Parathyroid adenoma (tissue), 2 donors: Measurements from ENCODE around the gene CACNA1I.

Experiments used
- H2AFZ ChIP-seq: fragments of 300-600 bp; sonication (generic); one replicate; pipeline ENCODE4 v1.7.0; 2017; ENCODE audit warnings: antibody characterized with exemption, mild to moderate bottlenecking
- H3K27ac ChIP-seq: fragments of 300-600 bp; sonication (generic); one replicate; pipeline ENCODE4 v1.7.0; 2017
- H3K27me3 ChIP-seq: fragments of 300-600 bp; sonication (generic); one replicate; pipeline ENCODE4 v1.7.0; 2017; ENCODE audit warnings: low read length; ENCODE audit not compliant: control insufficient read depth, insufficient read depth
- H3K36me3 ChIP-seq: fragments of 300-600 bp; sonication (generic); one replicate; pipeline ENCODE4 v1.7.0; 2017; ENCODE audit warnings: low read length; ENCODE audit not compliant: control insufficient read depth, insufficient read depth
- H3K4me1 ChIP-seq: fragments of 300-600 bp; sonication (generic); one replicate; pipeline ENCODE4 v1.7.0; 2017; ENCODE audit warnings: control low read depth
- H3K4me2 ChIP-seq: fragments of 300-600 bp; sonication (generic); one replicate; pipeline ENCODE4 v1.7.0; 2017; ENCODE audit warnings: low read length
- H3K4me3 ChIP-seq: fragments of 300-600 bp; sonication (generic); one replicate; pipeline ENCODE4 v1.7.0; 2017; ENCODE audit warnings: low read depth, low read length
- H3K79me2 ChIP-seq: fragments of 300-600 bp; sonication (generic); one replicate; pipeline ENCODE4 v1.7.0; 2017; ENCODE audit warnings: control low read depth
- H3K9ac ChIP-seq: fragments of 300-600 bp; sonication (generic); one replicate; pipeline ENCODE4 v1.7.0; 2017; ENCODE audit warnings: mild to moderate bottlenecking
- H3K9me3 ChIP-seq: fragments of 300-600 bp; sonication (generic); one replicate; pipeline ENCODE4 v1.7.0; 2017; ENCODE audit warnings: low read length; ENCODE audit not compliant: control insufficient read depth
- CTCF ChIP-seq: fragments of 300-600 bp; sonication (generic); IDR thresholded peaks from one replicate; pipeline ENCODE4 v1.7.0; 2017; ENCODE audit warnings: antibody characterized with exemption, mild to moderate bottlenecking
- donor health status: primary hyperparathyroidism.

The CACNA1I gene

GRCh38 chr22:39725351-39726035 lies 154.9 kb downstream of the CACNA1I start:
- Histone ChIP-seq H3K27ac (no peak overlapping the region), H3K9ac (no peak overlapping the region), H3K4me3 (no peak overlapping the region), H3K27me3 (no peaks in the 10 kb centered on the region), H3K36me3 (no peaks in the 10 kb centered on the region), H3K79me2 (no peaks in the 10 kb centered on the region), H3K4me1 (no peaks in the 10 kb centered on the region), H3K9me3 (no peaks in the 10 kb centered on the region), H2AFZ (no peak overlapping the region), H3K4me2 (no peak overlapping the region)
- TF ChIP-seq CTCF, result no peak

GRCh38 chr22:39727541-39727940 lies 157.0 kb downstream of the CACNA1I start:
- H3K9ac ChIP-seq, result no peak overlapping the region
- no peak overlapping the region for H3K4me3 ChIP-seq
- H2AFZ ChIP-seq, result no peak overlapping the region
- H3K36me3 ChIP-seq, result no peaks in the 10 kb centered on the region
- no peak for TF ChIP-seq CTCF
- H3K9me3 ChIP-seq, result no peaks in the 10 kb centered on the region
- no peak overlapping the region for H3K27ac ChIP-seq
- no peaks in the 10 kb centered on the region for H3K79me2 ChIP-seq
- H3K27me3 ChIP-seq, result no peaks in the 10 kb centered on the region
- H3K4me2 ChIP-seq, result no peak overlapping the region
- no peaks in the 10 kb centered on the region for H3K4me1 ChIP-seq

DNA sequence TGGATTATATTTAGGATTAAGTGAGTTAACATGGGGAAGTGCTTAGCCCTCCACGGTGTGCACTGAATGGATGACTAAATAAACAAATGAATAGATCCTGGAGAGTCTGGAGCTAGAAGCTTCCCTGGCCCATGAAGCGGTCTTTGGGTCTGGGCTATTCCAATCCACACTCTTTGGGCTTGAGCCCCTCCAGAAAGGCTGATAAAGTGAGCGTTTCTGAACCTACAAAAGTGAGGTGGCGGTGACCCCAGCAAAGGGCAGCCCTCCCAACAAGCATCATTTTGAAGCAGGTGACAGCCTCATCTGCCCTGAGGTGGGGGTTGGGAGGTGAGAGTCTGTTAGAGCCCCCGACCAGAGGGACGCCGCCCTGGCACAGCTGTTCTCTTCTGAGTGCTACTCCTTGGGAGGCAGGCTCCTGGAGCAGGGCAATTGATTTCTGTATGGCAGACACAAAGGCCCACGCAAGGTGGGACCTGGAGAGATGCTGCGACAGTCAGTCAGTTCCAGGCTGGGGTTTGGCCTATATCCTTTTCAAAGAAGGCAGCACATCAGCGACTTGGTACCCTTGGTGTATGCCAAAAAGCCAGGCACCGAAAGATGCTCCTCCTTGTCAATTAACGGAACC lies 157.8 kb downstream of the CACNA1I start:
- Histone ChIP-seq H3K4me1 (no peaks in the 10 kb centered on the region), H3K79me2 (no peaks in the 10 kb centered on the region), H3K27ac (no peak overlapping the region), H3K4me3 (no peak overlapping the region), H3K4me2 (no peak overlapping the region), H3K36me3 (no peaks in the 10 kb centered on the region), H2AFZ (no peak overlapping the region), H3K27me3 (no peaks in the 10 kb centered on the region), H3K9ac (no peak overlapping the region), H3K9me3 (no peaks in the 10 kb centered on the region)
- TF ChIP-seq CTCF, result no peak

DNA sequence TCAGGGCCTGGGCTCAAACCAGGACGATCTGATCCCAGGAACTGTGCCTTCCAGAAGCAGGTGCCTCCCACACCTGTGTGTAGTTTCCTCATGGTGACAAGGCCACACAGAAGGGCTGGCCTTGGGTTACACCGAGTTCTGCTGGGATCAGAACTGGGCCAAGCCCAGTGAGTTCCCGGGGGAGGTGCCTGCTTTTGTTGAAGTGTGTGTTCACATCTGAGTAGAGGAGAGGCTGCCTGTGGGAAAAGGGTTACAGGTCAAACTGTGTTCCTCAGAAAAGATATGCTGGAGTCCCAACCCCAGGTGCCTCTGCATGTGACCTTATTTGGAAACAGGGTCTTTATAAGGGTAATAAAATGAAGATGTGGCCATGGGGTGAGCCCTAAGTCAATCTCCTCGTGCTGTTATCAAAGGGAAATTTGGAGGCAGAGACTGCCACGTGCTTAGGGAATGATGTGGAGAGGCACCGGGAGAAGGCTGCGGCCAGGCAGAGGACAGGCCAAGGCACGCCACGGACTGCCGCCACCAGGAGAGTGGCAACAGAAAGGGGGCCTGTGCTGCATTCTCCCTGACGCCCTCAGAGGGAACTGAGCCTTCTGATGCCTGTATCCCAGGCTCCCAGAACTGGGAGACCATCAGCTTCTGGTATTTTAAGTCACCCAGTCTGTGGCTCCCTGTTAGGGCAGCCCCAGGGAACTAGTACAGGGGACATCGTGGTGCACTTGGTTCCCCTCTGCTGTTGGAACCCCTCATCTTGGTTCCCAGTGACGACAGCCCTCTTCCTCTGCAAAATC lies 158.8 kb downstream of the CACNA1I start:
- H3K4me2 ChIP-seq, result no peak overlapping the region
- no peak overlapping the region for H3K9ac ChIP-seq
- H3K4me1 ChIP-seq, result no peaks in the 10 kb centered on the region
- no peaks in the 10 kb centered on the region for H3K79me2 ChIP-seq
- H3K9me3 ChIP-seq, result no peaks in the 10 kb centered on the region
- H3K4me3 ChIP-seq, result no peak overlapping the region
- H3K36me3 ChIP-seq, result no peaks in the 10 kb centered on the region
- H3K27me3 ChIP-seq, result no peaks in the 10 kb centered on the region
- no peak for TF ChIP-seq CTCF
- no peak overlapping the region for H2AFZ ChIP-seq
- no peak overlapping the region for H3K27ac ChIP-seq
